Measurements from ENCODE around the gene OR2T2. TPM values are rescaled to one million over a fixed set of nuclear protein-coding genes. Genes with fewer than 3 reads are reported as not detected.
"Not testable (repeated sequence)": the region's sequence is repeated elsewhere in the genome, so short reads cannot be mapped to it uniquely, and the experiment has no call there.

Gene OR2T2
- total RNA-seq, 1 experiment from 2014 or later: not detected

DNA sequence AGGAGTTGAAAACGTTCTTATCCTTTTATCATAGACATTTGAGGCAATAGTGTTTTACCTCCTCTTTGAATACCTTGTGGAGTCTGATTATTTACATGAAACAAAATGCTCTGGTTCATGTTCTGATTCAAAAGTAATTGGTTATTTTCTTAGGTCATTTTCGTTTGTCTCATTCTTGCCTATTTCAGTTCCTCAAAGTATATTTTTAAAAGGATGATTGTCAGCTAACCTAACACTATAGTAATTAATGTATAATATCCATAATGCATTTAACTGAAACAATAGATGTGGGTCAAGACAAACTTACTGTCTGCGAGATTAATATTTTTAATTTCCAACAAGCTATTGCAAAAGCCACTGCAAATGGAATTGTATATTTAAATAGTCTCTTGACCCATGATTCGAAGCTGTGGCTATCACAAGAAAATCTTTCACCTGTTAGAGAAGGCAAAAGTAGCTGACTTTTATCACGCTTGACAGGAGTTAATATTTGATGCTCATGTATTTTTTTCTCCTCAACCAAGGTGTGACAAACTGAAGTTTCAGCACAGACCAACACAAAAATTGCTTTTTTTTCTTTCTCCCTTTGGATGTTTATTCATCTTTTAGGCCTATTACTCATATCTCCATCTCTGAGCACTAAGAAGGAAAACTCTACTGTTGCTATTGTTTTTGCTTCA, 5.2 kb downstream of the OR2T2 start:
- H3K9me3 ChIP-seq (ENCODE audit: insufficient read depth, low read depth); H3K36me3 ChIP-seq (ENCODE audit: low read depth); DNase-seq; H3K4me1 ChIP-seq (replicated peaks; ENCODE audit: insufficient read depth); BruUV-seq (replicated peaks); H4K20me1 ChIP-seq (ENCODE audit: insufficient read depth); H3K79me2 ChIP-seq (ENCODE audit: low read depth); H3K27ac ChIP-seq; H3K4me2 ChIP-seq; H3K9me2 ChIP-seq (ENCODE audit: insufficient read depth); POLR2A ChIA-PET (ENCODE audit: unreplicated experiment); H3K27me3 ChIP-seq (ENCODE audit: insufficient read depth, low read depth); H3F3A ChIP-seq (ENCODE audit: insufficient read depth, low read depth); H2AFZ ChIP-seq; CTCF ChIA-PET; H3K4me3 ChIP-seq; intact Hi-C loops (cut with micrococcal nuclease; ENCODE audit: unreplicated experiment): not testable (repeated sequence)

DNA sequence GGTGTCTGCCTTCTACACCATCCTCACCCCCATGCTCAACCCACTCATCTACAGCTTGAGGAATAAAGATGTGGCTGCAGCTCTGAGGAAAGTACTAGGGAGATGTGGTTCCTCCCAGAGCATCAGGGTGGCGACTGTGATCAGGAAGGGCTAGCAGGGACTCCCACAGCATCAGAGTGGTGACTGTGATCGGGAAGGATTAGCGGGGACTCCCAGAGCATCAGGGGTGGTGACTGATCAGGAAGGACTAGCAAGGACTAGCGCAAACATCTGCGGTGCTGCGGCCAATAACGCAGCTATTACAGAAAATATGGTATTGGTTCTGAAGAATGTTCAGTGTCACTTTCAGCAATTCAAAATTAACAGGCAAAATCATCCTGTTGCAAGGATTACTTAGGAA, 8.2 kb downstream of the OR2T2 start:
- H3K4me2 ChIP-seq; intact Hi-C loops (cut with micrococcal nuclease; ENCODE audit: unreplicated experiment); BruUV-seq (replicated peaks); H4K20me1 ChIP-seq (ENCODE audit: insufficient read depth); H3K9me2 ChIP-seq (ENCODE audit: insufficient read depth); DNase-seq; CTCF ChIA-PET; H2AFZ ChIP-seq; H3K27ac ChIP-seq; POLR2A ChIA-PET (ENCODE audit: unreplicated experiment); H3K27me3 ChIP-seq (ENCODE audit: insufficient read depth, low read depth); H3K79me2 ChIP-seq (ENCODE audit: low read depth); H3K9me3 ChIP-seq (ENCODE audit: insufficient read depth, low read depth); H3K4me3 ChIP-seq; H3K4me1 ChIP-seq (replicated peaks; ENCODE audit: insufficient read depth); H3F3A ChIP-seq (ENCODE audit: insufficient read depth, low read depth); H3K36me3 ChIP-seq (ENCODE audit: low read depth): not testable (repeated sequence)

DNA sequence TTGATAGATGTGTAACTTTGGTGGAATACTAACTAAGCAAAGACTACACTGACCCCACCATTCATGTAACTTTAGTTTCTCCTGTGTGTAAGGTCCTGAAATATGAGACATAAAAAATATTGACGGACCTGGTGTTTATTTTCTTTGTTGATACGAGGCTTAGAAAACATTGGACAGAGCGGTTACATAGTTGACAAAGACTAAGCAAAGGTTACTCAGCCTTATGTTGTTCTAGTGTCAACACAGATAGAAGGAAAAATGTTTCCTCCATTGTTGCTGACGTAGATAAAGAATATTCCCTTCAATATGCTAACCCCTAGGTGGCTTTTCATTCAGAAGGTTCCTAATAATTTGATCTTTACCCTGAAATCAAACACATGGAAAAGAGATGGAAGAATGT, 9.6 kb downstream of the OR2T2 start:
- H3K79me2 ChIP-seq (ENCODE audit: low read depth); H3F3A ChIP-seq (ENCODE audit: insufficient read depth, low read depth); POLR2A ChIA-PET (ENCODE audit: unreplicated experiment); H3K4me2 ChIP-seq; CTCF ChIA-PET; H4K20me1 ChIP-seq (ENCODE audit: insufficient read depth); H3K27me3 ChIP-seq (ENCODE audit: insufficient read depth, low read depth); intact Hi-C loops (cut with micrococcal nuclease; ENCODE audit: unreplicated experiment); H3K4me3 ChIP-seq; DNase-seq; H3K9me2 ChIP-seq (ENCODE audit: insufficient read depth); H2AFZ ChIP-seq; H3K36me3 ChIP-seq (ENCODE audit: low read depth); H3K27ac ChIP-seq; H3K9me3 ChIP-seq (ENCODE audit: insufficient read depth, low read depth); H3K4me1 ChIP-seq (replicated peaks; ENCODE audit: insufficient read depth); BruUV-seq (replicated peaks): not testable (repeated sequence)

GRCh38 chr1:248456635-248457034, 11.2 kb downstream of the OR2T2 start:
- H3K4me3 ChIP-seq; POLR2A ChIA-PET (ENCODE audit: unreplicated experiment); BruUV-seq (replicated peaks); H3K27me3 ChIP-seq (ENCODE audit: insufficient read depth, low read depth); H3F3A ChIP-seq (ENCODE audit: insufficient read depth, low read depth); intact Hi-C loops (cut with micrococcal nuclease; ENCODE audit: unreplicated experiment); H3K36me3 ChIP-seq (ENCODE audit: low read depth); H4K20me1 ChIP-seq (ENCODE audit: insufficient read depth); H3K4me2 ChIP-seq; H2AFZ ChIP-seq; DNase-seq; H3K9me3 ChIP-seq (ENCODE audit: insufficient read depth, low read depth); H3K4me1 ChIP-seq (replicated peaks; ENCODE audit: insufficient read depth); H3K27ac ChIP-seq; H3K79me2 ChIP-seq (ENCODE audit: low read depth); H3K9me2 ChIP-seq (ENCODE audit: insufficient read depth); CTCF ChIA-PET: not testable (repeated sequence)

- CTCF ChIA-PET; H3K36me3 ChIP-seq (ENCODE audit: low read depth); H3K79me2 ChIP-seq (ENCODE audit: low read depth); H3K9me2 ChIP-seq (ENCODE audit: insufficient read depth); H4K20me1 ChIP-seq (ENCODE audit: insufficient read depth); H3K27me3 ChIP-seq (ENCODE audit: insufficient read depth, low read depth); H2AFZ ChIP-seq; intact Hi-C loops (cut with micrococcal nuclease; ENCODE audit: unreplicated experiment); BruUV-seq (replicated peaks); POLR2A ChIA-PET (ENCODE audit: unreplicated experiment); H3K9me3 ChIP-seq (ENCODE audit: insufficient read depth, low read depth); H3K4me3 ChIP-seq; DNase-seq; H3F3A ChIP-seq (ENCODE audit: insufficient read depth, low read depth); H3K4me1 ChIP-seq (replicated peaks; ENCODE audit: insufficient read depth); H3K4me2 ChIP-seq; H3K27ac ChIP-seq: not testable (repeated sequence)
These were observed 13.7 kb downstream of the OR2T2 start for GRCh38 chr1:248459117-248459516.
